ENCODE measurements around the gene GDPD4.

GDPD4 gene

GRCh38 chr11:77200351-77201268, 100.9 kb downstream of the GDPD4 start:
- no peaks in the 10 kb centered on the region for H3K36me3 Mint-ChIP-seq (ENCODE audit: low read depth)
- H3K4me3 Mint-ChIP-seq = no peak overlapping the region
- no peak overlapping the region for H3K27ac Mint-ChIP-seq
- no peaks in the 10 kb centered on the region for H3K9me3 Mint-ChIP-seq
- no peaks in the 10 kb centered on the region for H3K4me1 Mint-ChIP-seq (ENCODE audit: low read depth)
- H3K27me3 Mint-ChIP-seq (ENCODE audit: low read depth) = no peaks in the 10 kb centered on the region

- no peak overlapping the region for H3K4me3 Mint-ChIP-seq
- H3K27me3 Mint-ChIP-seq (ENCODE audit: low read depth) = no peaks in the 10 kb centered on the region
- no peaks in the 10 kb centered on the region for H3K9me3 Mint-ChIP-seq
- H3K27ac Mint-ChIP-seq = no peak overlapping the region
- no peaks in the 10 kb centered on the region for H3K36me3 Mint-ChIP-seq (ENCODE audit: low read depth)
- H3K4me1 Mint-ChIP-seq (ENCODE audit: low read depth) = no peaks in the 10 kb centered on the region
These were observed 102.2 kb downstream of the GDPD4 start for GRCh38 chr11:77199137-77199745.

GRCh38 chr11:77198440-77198849, 103.0 kb downstream of the GDPD4 start:
- no peaks in the 10 kb centered on the region for H3K4me1 Mint-ChIP-seq (ENCODE audit: low read depth)
- H3K27me3 Mint-ChIP-seq (ENCODE audit: low read depth) = no peaks in the 10 kb centered on the region
- H3K36me3 Mint-ChIP-seq (ENCODE audit: low read depth) = no peaks in the 10 kb centered on the region
- H3K27ac Mint-ChIP-seq = no peak overlapping the region
- H3K9me3 Mint-ChIP-seq = no peaks in the 10 kb centered on the region
- no peak overlapping the region for H3K4me3 Mint-ChIP-seq

GRCh38 chr11:77197626-77198320, 103.7 kb downstream of the GDPD4 start:
- Mint-ChIP-seq H3K27ac (no peak overlapping the region), H3K4me1 (ENCODE audit: low read depth) (no peaks in the 10 kb centered on the region), H3K36me3 (ENCODE audit: low read depth) (no peaks in the 10 kb centered on the region), H3K9me3 (no peaks in the 10 kb centered on the region), H3K4me3 (no peak overlapping the region), H3K27me3 (ENCODE audit: low read depth) (no peaks in the 10 kb centered on the region)

GRCh38 chr11:77196961-77197360, 104.5 kb downstream of the GDPD4 start:
- H3K4me1 Mint-ChIP-seq (ENCODE audit: low read depth) = no peaks in the 10 kb centered on the region
- no peak overlapping the region for H3K27ac Mint-ChIP-seq
- H3K36me3 Mint-ChIP-seq (ENCODE audit: low read depth) = no peaks in the 10 kb centered on the region
- no peaks in the 10 kb centered on the region for H3K9me3 Mint-ChIP-seq
- H3K4me3 Mint-ChIP-seq = no peak overlapping the region
- H3K27me3 Mint-ChIP-seq (ENCODE audit: low read depth) = no peaks in the 10 kb centered on the region

- Mint-ChIP-seq H3K27ac (no peak overlapping the region), H3K4me1 (ENCODE audit: low read depth) (no peaks in the 10 kb centered on the region), H3K4me3 (no peak overlapping the region), H3K27me3 (ENCODE audit: low read depth) (no peaks in the 10 kb centered on the region), H3K9me3 (no peaks in the 10 kb centered on the region), H3K36me3 (ENCODE audit: low read depth) (no peaks in the 10 kb centered on the region)
These were observed 106.3 kb downstream of the GDPD4 start for GRCh38 chr11:77195071-77195755.

GRCh38 chr11:77193911-77194830, 107.3 kb downstream of the GDPD4 start:
- H3K27me3 Mint-ChIP-seq (ENCODE audit: low read depth) = no peaks in the 10 kb centered on the region
- no peak overlapping the region for H3K27ac Mint-ChIP-seq
- H3K9me3 Mint-ChIP-seq = no peaks in the 10 kb centered on the region
- H3K36me3 Mint-ChIP-seq (ENCODE audit: low read depth) = no peaks in the 10 kb centered on the region
- no peak overlapping the region for H3K4me3 Mint-ChIP-seq
- H3K4me1 Mint-ChIP-seq (ENCODE audit: low read depth) = no peaks in the 10 kb centered on the region

GRCh38 chr11:77193167-77193566, 108.3 kb downstream of the GDPD4 start:
- Mint-ChIP-seq H3K4me1 (ENCODE audit: low read depth) (no peaks in the 10 kb centered on the region), H3K36me3 (ENCODE audit: low read depth) (no peaks in the 10 kb centered on the region), H3K9me3 (no peaks in the 10 kb centered on the region)

GRCh38 chr11:77191823-77192495, 109.5 kb downstream of the GDPD4 start:
- Mint-ChIP-seq H3K4me3 (no peak overlapping the region), H3K9me3 (no peaks in the 10 kb centered on the region), H3K4me1 (ENCODE audit: low read depth) (no peaks in the 10 kb centered on the region), H3K36me3 (ENCODE audit: low read depth) (no peaks in the 10 kb centered on the region), H3K27me3 (ENCODE audit: low read depth) (no peaks in the 10 kb centered on the region), H3K27ac (no peak overlapping the region)

More at GRCh38 chr11:77193167-77193566, 108.3 kb downstream of the GDPD4 start:
- H3K27ac Mint-ChIP-seq = no peak overlapping the region
- no peaks in the 10 kb centered on the region for H3K27me3 Mint-ChIP-seq (ENCODE audit: low read depth)
- no peak overlapping the region for H3K4me3 Mint-ChIP-seq

- Mint-ChIP-seq H3K4me1 (ENCODE audit: low read depth) (no peaks in the 10 kb centered on the region), H3K9me3 (no peaks in the 10 kb centered on the region), H3K36me3 (ENCODE audit: low read depth) (no peaks in the 10 kb centered on the region), H3K27ac (no peak overlapping the region), H3K4me3 (no peak overlapping the region), H3K27me3 (ENCODE audit: low read depth) (no peaks in the 10 kb centered on the region)
These were observed 110.1 kb downstream of the GDPD4 start for GRCh38 chr11:77191429-77191822.

GRCh38 chr11:77190331-77191075, 111.0 kb downstream of the GDPD4 start:
- H3K4me1 Mint-ChIP-seq (ENCODE audit: low read depth) = no peaks in the 10 kb centered on the region
- H3K9me3 Mint-ChIP-seq = no peaks in the 10 kb centered on the region
- no peaks in the 10 kb centered on the region for H3K36me3 Mint-ChIP-seq (ENCODE audit: low read depth)
- H3K27me3 Mint-ChIP-seq (ENCODE audit: low read depth) = no peaks in the 10 kb centered on the region
- no peak overlapping the region for H3K27ac Mint-ChIP-seq
- H3K4me3 Mint-ChIP-seq = no peak overlapping the region

GRCh38 chr11:77189588-77190210, 111.8 kb downstream of the GDPD4 start:
- H3K4me3 Mint-ChIP-seq = no peak overlapping the region
- H3K9me3 Mint-ChIP-seq = no peaks in the 10 kb centered on the region
- H3K4me1 Mint-ChIP-seq (ENCODE audit: low read depth) = no peaks in the 10 kb centered on the region
- H3K36me3 Mint-ChIP-seq (ENCODE audit: low read depth) = no peaks in the 10 kb centered on the region
- H3K27ac Mint-ChIP-seq = no peak overlapping the region
- no peaks in the 10 kb centered on the region for H3K27me3 Mint-ChIP-seq (ENCODE audit: low read depth)
